Measurements from ENCODE around the gene MCF2L2.
A peak's percentile ranks its signal among the peaks of the same experiment; 100 is the strongest.
"Not testable (repeated sequence)": the region's sequence is repeated elsewhere in the genome, so short reads cannot be mapped to it uniquely, and the experiment has no call there.

Gene MCF2L2

DNA sequence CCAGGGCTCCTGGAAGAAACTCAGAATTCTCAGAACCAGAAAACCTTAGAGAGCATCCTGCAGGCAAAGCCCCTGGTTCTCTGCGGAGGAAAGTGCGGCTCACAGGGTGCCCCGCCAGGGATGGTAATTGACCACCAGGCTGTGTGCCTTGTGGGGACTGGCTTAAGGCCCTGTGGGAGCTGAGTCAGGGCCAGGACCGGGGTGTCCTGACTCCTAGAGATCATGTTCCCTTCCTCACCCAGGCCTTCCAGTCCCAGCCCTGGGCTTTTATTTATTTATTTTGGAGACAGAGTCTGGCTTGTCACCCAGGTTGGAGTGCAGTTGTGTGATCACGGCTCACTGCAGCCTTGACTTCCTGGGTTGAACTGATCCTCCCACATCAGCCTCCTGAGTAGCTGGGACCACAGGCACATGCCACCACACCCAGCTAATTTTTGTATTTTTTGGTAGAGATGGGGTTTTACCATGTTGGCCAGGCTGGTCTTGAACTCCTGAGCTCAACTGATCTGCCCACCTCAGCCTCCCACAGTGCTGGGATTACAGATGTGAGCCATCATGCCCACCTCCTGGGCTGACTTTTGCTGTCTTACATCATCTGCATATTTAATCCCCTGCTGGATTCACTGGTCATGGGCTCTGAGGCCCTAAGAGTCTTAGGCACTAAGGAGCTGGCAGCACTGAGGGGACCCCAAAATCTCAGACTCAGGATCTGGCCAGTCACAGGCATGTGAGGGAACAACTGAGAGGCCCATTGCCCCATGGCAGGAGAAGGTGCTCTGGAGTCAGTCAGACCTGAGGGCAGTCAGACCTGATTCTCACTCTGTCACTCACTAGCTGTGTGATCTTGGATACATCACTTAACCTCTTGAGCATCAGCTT lies 245.4 kb downstream of the MCF2L2 start:
- TF ChIP-seq POLR2A (IDR thresholded peaks at IDR 0.05; ENCODE audit: low read depth, low read length) (no peak), TAF1 (IDR thresholded peaks at IDR 0.05; ENCODE audit: borderline replicate concordance, low read depth, low read length) (no peak), POLR2AphosphoS5 (IDR thresholded peaks at IDR 0.05; ENCODE audit: low read depth, low read length) (no peak)
- FAIRE-seq (no peak), DNase-seq (ENCODE audit: insufficient read length) (no peak)

GRCh38 chr3:183182073-183182472 lies 246.3 kb downstream of the MCF2L2 start:
- DNase-seq (ENCODE audit: insufficient read length): no peak
- TF ChIP-seq TAF1 (IDR thresholded peaks at IDR 0.05; ENCODE audit: borderline replicate concordance, low read depth, low read length) (no peak), POLR2AphosphoS5 (IDR thresholded peaks at IDR 0.05; ENCODE audit: low read depth, low read length) (no peak), POLR2A (IDR thresholded peaks at IDR 0.05; ENCODE audit: low read depth, low read length) (no peak)
- FAIRE-seq: no peak

GRCh38 chr3:183181606-183182005 lies 246.8 kb downstream of the MCF2L2 start:
- TF ChIP-seq POLR2A (IDR thresholded peaks at IDR 0.05; ENCODE audit: low read depth, low read length): no peak
- no peak for TF ChIP-seq POLR2AphosphoS5 (IDR thresholded peaks at IDR 0.05; ENCODE audit: low read depth, low read length)
- TF ChIP-seq TAF1 (IDR thresholded peaks at IDR 0.05; ENCODE audit: borderline replicate concordance, low read depth, low read length): no peak
- FAIRE-seq (no peak), DNase-seq (ENCODE audit: insufficient read length) (no peak)

DNA sequence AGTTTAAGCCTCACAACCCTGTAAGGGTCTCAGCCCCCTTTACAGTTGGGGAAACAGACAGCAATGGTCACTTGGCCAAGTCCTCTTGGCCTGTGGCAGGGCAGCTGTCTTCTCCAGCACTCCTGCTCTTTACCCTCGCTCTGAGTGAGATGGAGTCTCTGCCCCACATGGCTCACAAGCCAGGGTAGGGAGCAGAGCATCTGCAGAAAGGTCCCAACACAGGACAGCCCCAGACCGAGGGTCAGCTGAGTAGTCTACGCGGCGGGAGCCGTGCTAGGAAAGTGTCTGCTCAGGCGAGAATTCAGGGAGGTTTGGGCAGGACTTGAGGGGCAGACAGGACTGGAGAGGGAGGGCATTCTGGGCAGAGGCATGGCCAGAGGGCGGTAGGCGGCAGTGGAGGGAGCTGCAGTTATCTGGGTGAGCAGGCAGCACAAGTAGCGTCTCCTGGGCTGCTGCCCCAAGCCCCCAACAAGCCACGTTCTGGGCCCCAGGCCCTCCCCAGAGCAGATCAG lies 247.6 kb downstream of the MCF2L2 start:
- DNase-seq (ENCODE audit: insufficient read length) (no peak), FAIRE-seq (no peak)
- TF ChIP-seq POLR2AphosphoS5 (IDR thresholded peaks at IDR 0.05; ENCODE audit: low read depth, low read length) (no peak), POLR2A (IDR thresholded peaks at IDR 0.05; ENCODE audit: low read depth, low read length) (no peak), TAF1 (IDR thresholded peaks at IDR 0.05; ENCODE audit: borderline replicate concordance, low read depth, low read length) (no peak)

GRCh38 chr3:183180110-183180783 lies 248.2 kb downstream of the MCF2L2 start:
- TF ChIP-seq TAF1 (IDR thresholded peaks at IDR 0.05; ENCODE audit: borderline replicate concordance, low read depth, low read length) (no peak), POLR2AphosphoS5 (IDR thresholded peaks at IDR 0.05; ENCODE audit: low read depth, low read length) (no peak), POLR2A (IDR thresholded peaks at IDR 0.05; ENCODE audit: low read depth, low read length) (no peak)
- FAIRE-seq (no peak), DNase-seq (ENCODE audit: insufficient read length) (no peak)

GRCh38 chr3:183179550-183179908 lies 248.9 kb downstream of the MCF2L2 start:
- not testable (repeated sequence) for FAIRE-seq; DNase-seq (ENCODE audit: insufficient read length)

GRCh38 chr3:183178833-183179549 lies 249.4 kb downstream of the MCF2L2 start:
- DNase-seq (ENCODE audit: insufficient read length): peak; percentile 58
- FAIRE-seq: no peak
- TF ChIP-seq POLR2AphosphoS5 (IDR thresholded peaks at IDR 0.05; ENCODE audit: low read depth, low read length) (no peak), POLR2A (IDR thresholded peaks at IDR 0.05; ENCODE audit: low read depth, low read length) (no peak), TAF1 (IDR thresholded peaks at IDR 0.05; ENCODE audit: borderline replicate concordance, low read depth, low read length) (no peak)

DNA sequence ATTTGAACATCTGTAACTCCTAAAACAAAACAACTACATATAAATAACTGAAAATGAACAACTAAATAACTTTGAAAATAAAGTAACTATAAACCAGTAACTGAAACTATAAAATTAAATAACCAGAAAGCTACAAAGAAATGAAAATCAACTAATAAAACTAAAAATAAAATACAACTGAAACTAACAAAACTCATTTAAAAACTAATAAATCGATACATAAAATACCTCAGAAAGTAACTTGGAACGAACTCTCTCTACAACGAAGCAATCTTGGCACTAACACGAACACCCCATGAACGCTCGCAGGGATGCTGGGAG lies 249.9 kb downstream of the MCF2L2 start:
- FAIRE-seq: no peak
- TF ChIP-seq TAF1 (IDR thresholded peaks at IDR 0.05; ENCODE audit: borderline replicate concordance, low read depth, low read length): no peak
- no peak for TF ChIP-seq POLR2A (IDR thresholded peaks at IDR 0.05; ENCODE audit: low read depth, low read length)
- no peak for TF ChIP-seq POLR2AphosphoS5 (IDR thresholded peaks at IDR 0.05; ENCODE audit: low read depth, low read length)
- DNase-seq (ENCODE audit: insufficient read length): no peak

GRCh38 chr3:183172051-183172639 lies 256.3 kb downstream of the MCF2L2 start:
- DNase-seq (ENCODE audit: insufficient read length) (no peak), FAIRE-seq (no peak)
- no peak for TF ChIP-seq POLR2A (IDR thresholded peaks at IDR 0.05; ENCODE audit: low read depth, low read length)
- no peak for TF ChIP-seq TAF1 (IDR thresholded peaks at IDR 0.05; ENCODE audit: borderline replicate concordance, low read depth, low read length)
- TF ChIP-seq POLR2AphosphoS5 (IDR thresholded peaks at IDR 0.05; ENCODE audit: low read depth, low read length): no peak

- not testable (repeated sequence) for FAIRE-seq; DNase-seq (ENCODE audit: insufficient read length)
Measured at GRCh38 chr3:183167975-183168374, 260.4 kb downstream of the MCF2L2 start.

- DNase-seq (ENCODE audit: insufficient read length): no peak
- no peak for TF ChIP-seq TAF1 (IDR thresholded peaks at IDR 0.05; ENCODE audit: borderline replicate concordance, low read depth, low read length)
- TF ChIP-seq POLR2A (IDR thresholded peaks at IDR 0.05; ENCODE audit: low read depth, low read length): no peak
- no peak for TF ChIP-seq POLR2AphosphoS5 (IDR thresholded peaks at IDR 0.05; ENCODE audit: low read depth, low read length)
- no peak for FAIRE-seq
Measured at GRCh38 chr3:183163563-183163962, 264.9 kb downstream of the MCF2L2 start.
